ENCODE measurements around the gene TYW1. TPM values are rescaled to one million over a fixed set of nuclear protein-coding genes. Genes with fewer than 3 reads are reported as not detected.
"Not testable (repeated sequence)": the region's sequence is repeated elsewhere in the genome, so short reads cannot be mapped to it uniquely, and the experiment has no call there.

The TYW1 gene
- total RNA-seq, 5 donors from 2014 or later (not counting 1 experiment from before 2014, with no cell fraction given) = 20.1 to 26.7 (median 22.7) TPM

DNA sequence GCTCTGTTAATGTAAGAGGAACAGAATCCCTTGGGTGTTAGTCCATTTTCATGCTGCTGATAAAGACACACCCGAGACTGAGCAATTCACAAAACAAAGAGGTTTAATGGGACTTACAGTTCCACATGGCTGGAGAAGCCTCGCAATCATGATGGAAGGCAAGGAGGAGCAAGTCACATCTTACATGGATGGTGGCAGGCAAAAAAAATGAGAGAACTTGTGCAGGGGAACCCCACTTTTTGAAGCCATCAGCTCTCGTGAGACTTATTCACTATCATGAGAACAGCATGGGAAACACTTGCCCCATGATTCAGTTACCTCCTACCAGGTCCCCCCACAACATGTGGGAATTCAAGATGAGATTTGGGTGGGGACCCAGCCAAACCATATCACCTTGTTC lies 143.2 kb downstream of the TYW1 start:
- DNase-seq; H3K9me3 Mint-ChIP-seq; H3K27me3 Mint-ChIP-seq; H3K27ac Mint-ChIP-seq; H3K4me3 ChIP-seq (ENCODE audit: control insufficient read depth in 1 of 2, extremely low read depth in 1 of 2, low read length in 1 of 2); H3K27ac ChIP-seq (ENCODE audit: low read length); H3K4me1 Mint-ChIP-seq; H3K4me1 ChIP-seq (ENCODE audit: control insufficient read depth in 1 of 2, extremely low read depth in 1 of 2, insufficient read depth in 2 of 2, low read length in 2 of 2); ATAC-seq (replicated peaks in 1 of 4); H3K9me3 ChIP-seq; H3K36me3 ChIP-seq (ENCODE audit: control insufficient read depth in 2 of 2, extremely low read depth in 1 of 2, insufficient read depth in 1 of 2, low read length in 1 of 2); POLR2A ChIA-PET; H3K27me3 ChIP-seq (replicated peaks in 1 of 2; ENCODE audit: control insufficient read depth in 2 of 2, extremely low read depth in 1 of 2, insufficient read depth in 2 of 2, low read length in 1 of 2); H3K4me3 Mint-ChIP-seq: not testable (repeated sequence)
- 100% methylated on average over 1 of the region's 3 CpGs for WGBS (ENCODE audit: insufficient coverage)
- CTCF ChIA-PET = interaction anchor here (0.5 kb wide), 2 partner anchors 29 to 35 kb away, joined by 3 to 10 read pairs; no protein-coding TSS in a partner anchor
- H3K36me3 Mint-ChIP-seq = peaks cover 22% of the 10 kb centered on the region

DNA sequence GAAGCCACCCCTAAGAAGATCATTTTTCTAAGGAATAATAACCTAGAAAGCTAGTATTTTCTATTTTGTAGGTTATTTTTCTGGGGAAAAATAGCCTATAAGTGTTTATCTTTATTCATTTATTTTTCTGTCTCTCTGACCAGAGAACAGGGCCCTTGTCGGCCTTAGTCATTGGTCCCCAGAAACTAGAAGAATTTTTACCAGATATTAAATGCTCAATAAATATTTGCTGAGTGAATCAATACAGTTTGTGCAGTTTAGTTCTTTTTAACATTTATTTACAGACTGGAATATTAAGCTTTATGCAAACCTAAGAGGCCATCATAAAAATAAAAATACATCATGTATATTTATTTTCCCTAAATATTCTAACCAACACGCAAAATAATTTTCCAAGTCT lies 144.4 kb downstream of the TYW1 start:
- no CpG with 5 or more reads among the region's 2 CpGs for WGBS (ENCODE audit: insufficient coverage)
- H3K27ac Mint-ChIP-seq; H3K9me3 ChIP-seq; H3K27me3 Mint-ChIP-seq; POLR2A ChIA-PET; H3K4me3 Mint-ChIP-seq; ATAC-seq (replicated peaks in 1 of 4); H3K4me3 ChIP-seq (ENCODE audit: control insufficient read depth in 1 of 2, extremely low read depth in 1 of 2, low read length in 1 of 2); H3K27me3 ChIP-seq (replicated peaks in 1 of 2; ENCODE audit: control insufficient read depth in 2 of 2, extremely low read depth in 1 of 2, insufficient read depth in 2 of 2, low read length in 1 of 2); CTCF ChIA-PET; H3K4me1 ChIP-seq (ENCODE audit: control insufficient read depth in 1 of 2, extremely low read depth in 1 of 2, insufficient read depth in 2 of 2, low read length in 2 of 2); DNase-seq; H3K4me1 Mint-ChIP-seq; H3K9me3 Mint-ChIP-seq; H3K27ac ChIP-seq (ENCODE audit: low read length); H3K36me3 ChIP-seq (ENCODE audit: control insufficient read depth in 2 of 2, extremely low read depth in 1 of 2, insufficient read depth in 1 of 2, low read length in 1 of 2): not testable (repeated sequence)
- H3K36me3 Mint-ChIP-seq = peaks cover 22% of the 10 kb centered on the region

DNA sequence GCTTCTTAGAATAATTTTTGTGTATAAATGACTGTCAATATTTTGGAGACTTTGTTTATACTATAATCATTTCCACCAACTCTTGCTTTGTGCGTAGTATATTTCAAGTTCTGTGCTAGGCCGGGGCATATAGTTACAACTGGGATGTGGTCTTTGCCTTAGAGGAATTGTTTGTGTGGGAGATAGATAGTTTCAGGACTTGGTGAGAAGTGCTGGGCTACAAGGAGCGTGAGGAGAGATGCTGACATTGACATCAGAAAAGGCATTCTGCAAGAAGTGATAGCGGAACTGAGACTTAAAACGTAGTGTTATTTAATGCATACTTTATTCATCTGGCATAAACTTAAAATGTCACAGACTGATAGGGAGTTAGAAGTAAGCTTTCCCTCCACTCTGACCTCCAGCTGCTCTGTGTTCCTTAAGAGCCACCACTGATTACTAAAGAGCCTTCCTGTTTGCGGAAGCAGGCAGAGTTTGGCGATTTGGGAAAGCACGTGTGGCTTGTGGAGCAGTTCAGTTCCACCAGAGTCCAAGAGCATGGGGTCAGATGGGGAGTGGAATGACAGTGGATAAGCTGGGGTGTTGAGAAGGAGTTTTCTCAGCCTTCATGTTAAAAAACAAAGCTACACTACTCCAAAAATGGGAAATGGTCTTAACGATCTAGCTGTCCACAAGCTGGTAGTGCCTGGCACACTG lies 146.6 kb downstream of the TYW1 start:
- H3K4me3 Mint-ChIP-seq; H3K4me3 ChIP-seq (ENCODE audit: control insufficient read depth in 1 of 2, extremely low read depth in 1 of 2, low read length in 1 of 2); H3K9me3 ChIP-seq; POLR2A ChIA-PET; H3K9me3 Mint-ChIP-seq; H3K4me1 ChIP-seq (ENCODE audit: control insufficient read depth in 1 of 2, extremely low read depth in 1 of 2, insufficient read depth in 2 of 2, low read length in 2 of 2); DNase-seq; ATAC-seq (replicated peaks in 1 of 4); H3K27me3 Mint-ChIP-seq; H3K36me3 ChIP-seq (ENCODE audit: control insufficient read depth in 2 of 2, extremely low read depth in 1 of 2, insufficient read depth in 1 of 2, low read length in 1 of 2); H3K4me1 Mint-ChIP-seq; H3K27me3 ChIP-seq (replicated peaks in 1 of 2; ENCODE audit: control insufficient read depth in 2 of 2, extremely low read depth in 1 of 2, insufficient read depth in 2 of 2, low read length in 1 of 2); H3K27ac Mint-ChIP-seq; H3K27ac ChIP-seq (ENCODE audit: low read length): not testable (repeated sequence)
- peaks cover 23% of the 10 kb centered on the region for H3K36me3 Mint-ChIP-seq
- CTCF ChIA-PET = interaction anchor here in 1 of 2 donors (0.7 kb wide), 1 partner anchor 201 kb away, joined by 3 read pairs; no protein-coding TSS in a partner anchor
- WGBS (ENCODE audit: insufficient coverage) = no CpG with 5 or more reads among the region's 9 CpGs

DNA sequence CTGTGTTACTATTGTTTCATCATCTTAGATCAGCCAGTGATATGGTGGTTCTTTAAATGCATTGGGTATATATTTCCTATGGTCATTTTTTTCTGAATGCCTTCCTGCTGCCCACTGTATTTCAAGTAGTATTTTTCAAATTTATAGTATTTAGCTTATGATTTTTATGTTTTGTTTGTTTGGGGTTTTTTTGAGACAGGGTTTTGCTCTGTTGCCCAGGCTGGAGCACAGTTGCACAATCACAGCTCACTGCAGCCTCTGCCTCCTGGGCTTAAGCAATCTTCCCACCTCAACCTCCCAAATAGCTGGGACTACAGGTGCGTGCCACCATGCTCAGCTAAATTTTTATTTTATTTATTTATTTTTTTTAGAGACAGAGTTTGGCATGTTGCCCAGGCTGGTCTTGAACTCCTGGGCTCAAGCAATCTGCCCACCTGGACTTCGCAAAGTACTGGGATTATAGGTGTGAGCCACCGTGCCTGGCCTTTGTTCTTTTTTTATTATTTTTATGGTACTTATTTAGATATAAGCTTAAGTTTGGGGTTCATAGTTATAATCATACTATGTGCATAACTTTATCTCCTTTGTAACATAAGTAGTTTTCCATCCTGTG lies 149.1 kb downstream of the TYW1 start:
- ATAC-seq (replicated peaks in 1 of 4); H3K27me3 ChIP-seq (replicated peaks in 1 of 2; ENCODE audit: control insufficient read depth in 2 of 2, extremely low read depth in 1 of 2, insufficient read depth in 2 of 2, low read length in 1 of 2); CTCF ChIA-PET; DNase-seq; POLR2A ChIA-PET; H3K9me3 ChIP-seq; H3K4me3 ChIP-seq (ENCODE audit: control insufficient read depth in 1 of 2, extremely low read depth in 1 of 2, low read length in 1 of 2); H3K4me1 ChIP-seq (ENCODE audit: control insufficient read depth in 1 of 2, extremely low read depth in 1 of 2, insufficient read depth in 2 of 2, low read length in 2 of 2); H3K27ac Mint-ChIP-seq; H3K4me3 Mint-ChIP-seq; H3K27ac ChIP-seq (ENCODE audit: low read length); H3K9me3 Mint-ChIP-seq; H3K4me1 Mint-ChIP-seq; H3K36me3 ChIP-seq (ENCODE audit: control insufficient read depth in 2 of 2, extremely low read depth in 1 of 2, insufficient read depth in 1 of 2, low read length in 1 of 2); H3K27me3 Mint-ChIP-seq: not testable (repeated sequence)
- peaks cover 23% of the 10 kb centered on the region for H3K36me3 Mint-ChIP-seq
- WGBS (ENCODE audit: insufficient coverage) = no CpG with 5 or more reads among the region's 3 CpGs

DNA sequence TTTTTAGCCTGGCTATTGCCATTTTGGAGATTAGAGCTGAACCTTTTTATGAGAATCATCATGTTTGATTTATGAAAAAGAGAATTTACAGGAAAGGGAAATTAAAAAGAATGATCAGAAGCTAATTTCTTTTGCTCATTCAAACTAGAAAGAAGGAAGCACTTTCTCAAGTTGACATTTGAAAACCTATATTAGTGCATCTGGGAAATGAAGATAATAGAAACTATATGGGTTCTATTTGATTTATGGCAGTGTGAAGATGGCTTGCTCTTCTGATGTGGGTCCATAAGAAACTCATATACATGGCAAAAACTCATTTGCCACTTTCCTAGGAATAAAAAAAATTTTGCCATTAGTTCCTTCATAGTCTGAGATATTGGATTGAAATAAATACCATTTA lies 152.5 kb downstream of the TYW1 start:
- H3K36me3 Mint-ChIP-seq = peaks cover 40% of the 10 kb centered on the region
- H3K4me3 ChIP-seq (ENCODE audit: control insufficient read depth in 1 of 2, extremely low read depth in 1 of 2, low read length in 1 of 2) = not testable (repeated sequence)
- H3K4me1 Mint-ChIP-seq = peaks cover 0 to 33% (median 12%) of the 10 kb centered on the region in 3 donors

DNA sequence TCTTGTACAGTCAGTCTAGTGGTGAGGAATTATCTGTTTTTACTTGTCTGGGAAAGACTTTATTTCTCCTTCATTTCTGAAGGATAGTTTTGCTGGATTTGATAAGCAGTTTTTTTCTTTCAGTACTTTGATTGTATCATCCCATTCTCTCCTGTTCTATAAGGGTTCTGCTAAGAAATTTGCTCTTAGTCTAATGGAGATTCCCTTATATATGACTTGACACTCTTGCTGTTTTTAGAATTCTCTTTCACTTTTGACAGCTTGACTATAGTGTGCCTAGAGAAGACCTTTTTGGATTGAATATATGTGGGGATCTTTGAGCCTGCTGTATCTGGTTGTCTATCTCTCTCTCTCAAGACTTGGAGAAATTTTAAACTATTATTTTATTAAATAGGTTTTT lies 157.7 kb downstream of the TYW1 start:
- H3K27ac ChIP-seq (ENCODE audit: low read length); H3K4me3 ChIP-seq (ENCODE audit: control insufficient read depth in 1 of 2, extremely low read depth in 1 of 2, low read length in 1 of 2); ATAC-seq (replicated peaks in 1 of 4); H3K27me3 Mint-ChIP-seq; H3K9me3 ChIP-seq; H3K4me1 ChIP-seq (ENCODE audit: control insufficient read depth in 1 of 2, extremely low read depth in 1 of 2, insufficient read depth in 2 of 2, low read length in 2 of 2); POLR2A ChIA-PET; H3K27ac Mint-ChIP-seq; H3K27me3 ChIP-seq (replicated peaks in 1 of 2; ENCODE audit: control insufficient read depth in 2 of 2, extremely low read depth in 1 of 2, insufficient read depth in 2 of 2, low read length in 1 of 2); CTCF ChIA-PET; DNase-seq; H3K4me3 Mint-ChIP-seq; H3K9me3 Mint-ChIP-seq; H3K36me3 ChIP-seq (ENCODE audit: control insufficient read depth in 2 of 2, extremely low read depth in 1 of 2, insufficient read depth in 1 of 2, low read length in 1 of 2): not testable (repeated sequence)
- H3K4me1 Mint-ChIP-seq = peaks cover 0 to 29% (median 12%) of the 10 kb centered on the region in 3 donors
- H3K36me3 Mint-ChIP-seq = peaks cover 50% of the 10 kb centered on the region

More for the DNA sequence above, 152.5 kb downstream of the TYW1 start:
- not testable (repeated sequence) for H3K27me3 ChIP-seq (replicated peaks in 1 of 2; ENCODE audit: control insufficient read depth in 2 of 2, extremely low read depth in 1 of 2, insufficient read depth in 2 of 2, low read length in 1 of 2); H3K27me3 Mint-ChIP-seq; H3K9me3 ChIP-seq; H3K9me3 Mint-ChIP-seq; DNase-seq; ATAC-seq (replicated peaks in 1 of 4); H3K4me1 ChIP-seq (ENCODE audit: control insufficient read depth in 1 of 2, extremely low read depth in 1 of 2, insufficient read depth in 2 of 2, low read length in 2 of 2); H3K27ac ChIP-seq (ENCODE audit: low read length); H3K36me3 ChIP-seq (ENCODE audit: control insufficient read depth in 2 of 2, extremely low read depth in 1 of 2, insufficient read depth in 1 of 2, low read length in 1 of 2); H3K4me3 Mint-ChIP-seq; H3K27ac Mint-ChIP-seq
- CTCF ChIA-PET = interaction anchor here in 1 of 2 donors (0.7 kb wide), 1 partner anchor 267 kb away, joined by 5 read pairs; no protein-coding TSS in a partner anchor
- POLR2A ChIA-PET = interaction anchor here in 1 of 2 donors (0.6 kb wide), 1 partner anchor 7 kb away, joined by 3 read pairs; no protein-coding TSS in a partner anchor
